PC-9 (cell line): ENCODE measurements around the gene NCOA4. TPM values are rescaled to one million over a fixed set of nuclear protein-coding genes. Genes with fewer than 3 reads are reported as not detected.
"Not testable (repeated sequence)": the region's sequence is repeated elsewhere in the genome, so short reads cannot be mapped to it uniquely, and the experiment has no call there.

Experiments used
- BruUV-seq: library from RNA; stranded (reverse); fragments of 400-500 nt; replicated peaks from 2 replicates; lab custom pipeline; 2021; lab: Mats Ljungman, UMichigan
- CTCF ChIA-PET: fragments of 300-600 bp; sonication (Branson Sonifier 250); formaldehyde crosslinking; loops from one replicate; lab custom pipeline; 2022; ENCODE audit warnings: antibody characterized with exemption; lab: Charles Lee
- POLR2A ChIA-PET: fragments of 300-600 bp; sonication (Branson Sonifier 250); formaldehyde crosslinking; loops from one replicate; lab custom pipeline; 2022; ENCODE audit warnings: antibody characterized with exemption; ENCODE audit not compliant: unreplicated experiment; lab: Charles Lee
- DNase-seq, 2 experiments: peaks; one replicate each; pipeline versions ENCODE4 v3.0.0 to v3.0.0-alpha.2; 2015 to 2022; ENCODE audit warnings: mixed read lengths in 1 of 2
- H2AFZ ChIP-seq: fragments of 200-600 bp; sonication (generic); 2 replicates; pipeline ENCODE4 v1.8.1; 2017; ENCODE audit warnings: antibody characterized with exemption
- H3F3A ChIP-seq: fragments of 200-600 bp; sonication (generic); 2 replicates; pipeline ENCODE4 v1.8.1; 2017; ENCODE audit warnings: antibody characterized with exemption, mild to moderate bottlenecking, low read depth; ENCODE audit not compliant: insufficient read depth
- H3K27ac ChIP-seq: fragments of 200-600 bp; sonication (generic); 2 replicates; pipeline ENCODE4 v1.6.1; 2016; ENCODE audit warnings: mixed run types
- H3K27me3 ChIP-seq: fragments of 200-600 bp; sonication (generic); 2 replicates; pipeline ENCODE4 v1.6.1; 2016; ENCODE audit warnings: low read depth, mixed run types; ENCODE audit not compliant: insufficient read depth
- H3K36me3 ChIP-seq: fragments of 200-600 bp; sonication (generic); 2 replicates; pipeline ENCODE4 v1.6.1; 2016; ENCODE audit warnings: low read depth, mixed run types
- H3K4me1 ChIP-seq: fragments of 200-600 bp; sonication (generic); replicated peaks from 2 replicates; pipeline ENCODE4 v1.6.1; 2016; ENCODE audit warnings: mixed run types; ENCODE audit not compliant: insufficient read depth
- H3K4me2 ChIP-seq: fragments of 200-600 bp; sonication (generic); 2 replicates; pipeline ENCODE4 v1.6.1; 2017; ENCODE audit warnings: mixed run types
- H3K4me3 ChIP-seq: fragments of 200-600 bp; sonication (generic); 2 replicates; pipeline ENCODE4 v1.6.1; 2016; ENCODE audit warnings: mixed run types
- H3K79me2 ChIP-seq: fragments of 200-600 bp; sonication (generic); 2 replicates; pipeline ENCODE4 v1.6.1; 2017; ENCODE audit warnings: low read depth, mixed run types
- H3K9me2 ChIP-seq: fragments of 200-600 bp; sonication (generic); 2 replicates; pipeline ENCODE4 v1.8.1; 2017; ENCODE audit warnings: mild to moderate bottlenecking; ENCODE audit not compliant: insufficient read depth
- H3K9me3 ChIP-seq: fragments of 200-600 bp; sonication (generic); 2 replicates; pipeline ENCODE4 v1.8.1; 2016; ENCODE audit warnings: low read depth; ENCODE audit not compliant: insufficient read depth
- H4K20me1 ChIP-seq: fragments of 200-600 bp; sonication (generic); 2 replicates; pipeline ENCODE4 v1.8.1; 2017; ENCODE audit not compliant: insufficient read depth
- CTCF ChIP-seq: fragments of 200-600 bp; sonication (generic); conservative IDR thresholded peaks from 2 replicates; pipeline ENCODE4 v1.6.1; 2017; ENCODE audit warnings: mixed run types, antibody characterized with exemption, mild to moderate bottlenecking, moderate library complexity
- EZH2 ChIP-seq: fragments of 200-600 bp; sonication (generic); IDR thresholded peaks from 2 replicates; pipeline ENCODE4 v1.8.0; 2017; ENCODE audit warnings: antibody characterized with exemption, low read depth
- intact Hi-C: fragments of 100-400 bp; cut with micrococcal nuclease; formaldehyde crosslinking; loops from one replicate; pipeline ENCODE4 v1.10.0; 2022; ENCODE audit not compliant: unreplicated experiment
- total RNA-seq: library from RNA; stranded (reverse); gene quantifications from 2 replicates; pipeline ENCODE4 v1.2.3, GENCODE V29; 2021

Gene NCOA4
- total RNA-seq, 1 experiment from 2014 or later = 143 TPM

- H3K9me3 ChIP-seq = no peaks in the 10 kb centered on the region
- H3K27me3 ChIP-seq = no peaks in the 10 kb centered on the region
- H3K4me2 ChIP-seq = no peak overlapping the region
- H3K4me3 ChIP-seq = no peak overlapping the region
- POLR2A ChIA-PET = no interaction called here
- H4K20me1 ChIP-seq = no peaks in the 10 kb centered on the region
- CTCF ChIA-PET = no interaction called here
- no peaks in the 10 kb centered on the region for H3K4me1 ChIP-seq
- no peak for DNase-seq
- H3K79me2 ChIP-seq = no peaks in the 10 kb centered on the region
- H3F3A ChIP-seq = no peaks in the 10 kb centered on the region
- no peak overlapping the region for H2AFZ ChIP-seq
- BruUV-seq = no TSS peak
- intact Hi-C loops = no loop called here
- TF ChIP-seq CTCF (no peak), EZH2 (no peak)
- H3K27ac ChIP-seq = no peak overlapping the region
- H3K9me2 ChIP-seq = no peaks in the 10 kb centered on the region
- H3K36me3 ChIP-seq = no peaks in the 10 kb centered on the region
These were observed 33.9 kb upstream of the NCOA4 start for GRCh38 chr10:46064269-46064817.

- no peaks in the 10 kb centered on the region for H3K9me3 ChIP-seq
- CTCF ChIA-PET = interaction anchor here (0.6 kb wide), 1 partner anchor 162 kb away, joined by 3 read pairs; no protein-coding TSS in a partner anchor
- no TSS peak for BruUV-seq
These were observed 32.5 kb upstream of the NCOA4 start for GRCh38 chr10:46062723-46063428.

DNA sequence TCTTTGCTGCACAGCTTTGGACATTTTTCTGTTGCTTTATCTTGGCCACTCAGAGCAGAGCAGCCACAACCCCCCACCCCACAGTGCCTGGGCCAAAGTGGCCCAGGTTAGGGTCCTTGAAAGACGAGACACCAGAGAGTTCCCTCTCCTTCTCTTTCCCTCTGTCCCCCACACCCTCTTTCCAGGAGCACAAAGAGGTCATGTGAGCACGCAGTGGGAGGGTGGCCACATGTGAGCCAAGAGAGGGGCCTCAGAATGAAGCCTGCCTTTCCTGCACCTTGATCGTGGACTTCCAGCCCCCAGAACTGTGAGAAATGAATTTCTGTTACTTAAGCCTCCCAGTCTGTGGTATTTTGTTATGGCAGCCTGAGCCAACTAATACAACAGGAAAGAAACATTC is 30.3 kb upstream of the NCOA4 start:
- Histone ChIP-seq H3K9me3 (no peaks in the 10 kb centered on the region), H3K4me3 (no peak overlapping the region), H3K36me3 (no peaks in the 10 kb centered on the region), H3K27ac (no peak overlapping the region), H3K4me1 (no peaks in the 10 kb centered on the region), H2AFZ (no peak overlapping the region), H3K9me2 (no peaks in the 10 kb centered on the region), H3K27me3 (no peaks in the 10 kb centered on the region), H3K4me2 (no peak overlapping the region), H4K20me1 (no peaks in the 10 kb centered on the region), H3F3A (no peaks in the 10 kb centered on the region), H3K79me2 (no peaks in the 10 kb centered on the region)
- DNase-seq = no peak
- ChIA-PET POLR2A (no interaction called here), CTCF (no interaction called here)
- TF ChIP-seq CTCF (no peak), EZH2 (no peak)
- intact Hi-C loops = no loop called here
- no TSS peak for BruUV-seq

More at GRCh38 chr10:46062723-46063428, 32.5 kb upstream of the NCOA4 start:
- H3K36me3 ChIP-seq = no peaks in the 10 kb centered on the region
- no peaks in the 10 kb centered on the region for H4K20me1 ChIP-seq
- intact Hi-C loops = no loop called here
- H3F3A ChIP-seq = no peaks in the 10 kb centered on the region
- H3K4me3 ChIP-seq = no peak overlapping the region
- no peaks in the 10 kb centered on the region for H3K79me2 ChIP-seq
- no peak for DNase-seq
- H3K9me2 ChIP-seq = no peaks in the 10 kb centered on the region
- no peak for TF ChIP-seq EZH2
- no peak overlapping the region for H2AFZ ChIP-seq
- no peaks in the 10 kb centered on the region for H3K27me3 ChIP-seq
- H3K4me1 ChIP-seq = no peaks in the 10 kb centered on the region
- H3K27ac ChIP-seq = no peak overlapping the region
- H3K4me2 ChIP-seq = no peak overlapping the region
- POLR2A ChIA-PET = no interaction called here

DNA sequence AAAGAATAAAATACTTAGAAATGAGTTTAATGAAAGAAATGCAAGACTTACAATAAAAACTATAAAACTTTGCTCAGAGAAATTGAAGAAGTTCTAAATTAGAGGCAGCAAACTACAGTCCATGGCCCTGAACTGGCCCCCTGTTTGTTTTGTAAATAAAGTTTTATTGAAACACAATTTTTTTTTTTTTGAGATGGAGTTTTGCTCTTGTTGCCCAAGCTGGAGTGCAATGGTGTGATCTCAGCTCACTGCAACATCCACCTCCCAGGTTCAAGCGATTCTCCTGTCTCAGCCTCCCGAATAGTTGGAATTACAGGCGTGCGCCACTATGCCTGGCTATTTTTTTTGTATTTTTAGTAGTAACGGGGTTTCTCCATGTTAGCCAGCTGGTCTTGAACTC is 27.5 kb upstream of the NCOA4 start:
- H3K27me3 ChIP-seq, H3K79me2 ChIP-seq, POLR2A ChIA-PET, H3K27ac ChIP-seq, H3K9me2 ChIP-seq, H2AFZ ChIP-seq, BruUV-seq, H3K36me3 ChIP-seq, H3K9me3 ChIP-seq, H3K4me1 ChIP-seq, intact Hi-C loops, CTCF ChIA-PET, H3F3A ChIP-seq, H4K20me1 ChIP-seq, H3K4me3 ChIP-seq, H3K4me2 ChIP-seq, DNase-seq: not testable (repeated sequence)
